Fibroblast of pulmonary artery (primary cell): Measurements from ENCODE around the gene SRPK2.

ENCODE experiments used
- DNase-seq: peaks from one replicate; pipeline ENCODE4 v3.0.0-alpha.2; 2010; ENCODE audit warnings: low read depth
- H3K4me3 ChIP-seq: replicated peaks from 2 replicates; pipeline ENCODE4 v1.5.1; 2011; ENCODE audit warnings: low read depth, mild to moderate bottlenecking, control low read depth, low read length, moderate library complexity
- CTCF ChIP-seq: IDR thresholded peaks from 2 replicates; pipeline ENCODE4 v1.5.1; 2011; ENCODE audit warnings: mild to moderate bottlenecking, control low read depth, low read length, inconsistent platforms; ENCODE audit errors: missing control alignments

The SRPK2 gene

GRCh38 chr7:105118612-105119600 lies 269.8 kb downstream of the SRPK2 start:
- no peak overlapping the region for H3K4me3 ChIP-seq
- no peak for DNase-seq
- TF ChIP-seq CTCF, result no peak

GRCh38 chr7:105112440-105113418 lies 276.0 kb downstream of the SRPK2 start:
- H3K4me3 ChIP-seq, result no peak overlapping the region
- no peak for DNase-seq
- no peak for TF ChIP-seq CTCF

- H3K4me3 ChIP-seq, result no peak overlapping the region
- TF ChIP-seq CTCF, result no peak
- DNase-seq, result no peak
Observed at GRCh38 chr7:105107458-105107857, 281.3 kb downstream of the SRPK2 start.

GRCh38 chr7:105106473-105106872 lies 282.2 kb downstream of the SRPK2 start:
- TF ChIP-seq CTCF, result no peak
- no peak for DNase-seq
- H3K4me3 ChIP-seq, result no peak overlapping the region

GRCh38 chr7:105105579-105105978 lies 283.1 kb downstream of the SRPK2 start:
- DNase-seq, result no peak
- no peak for TF ChIP-seq CTCF
- no peak overlapping the region for H3K4me3 ChIP-seq

GRCh38 chr7:105102557-105103352 lies 286.0 kb downstream of the SRPK2 start:
- DNase-seq, result no peak

More at GRCh38 chr7:105102557-105103352, 286.0 kb downstream of the SRPK2 start:
- H3K4me3 ChIP-seq, result no peak overlapping the region
- no peak for TF ChIP-seq CTCF
